Inflammatory macrophage treated with lipopolysaccharide for 4 hours (primary cell): ENCODE measurements around the gene NBL1.

Experiments
- DNase-seq: peaks from one replicate; pipeline ENCODE4 v3.0.0-alpha.2; 2020

Gene NBL1

DNA sequence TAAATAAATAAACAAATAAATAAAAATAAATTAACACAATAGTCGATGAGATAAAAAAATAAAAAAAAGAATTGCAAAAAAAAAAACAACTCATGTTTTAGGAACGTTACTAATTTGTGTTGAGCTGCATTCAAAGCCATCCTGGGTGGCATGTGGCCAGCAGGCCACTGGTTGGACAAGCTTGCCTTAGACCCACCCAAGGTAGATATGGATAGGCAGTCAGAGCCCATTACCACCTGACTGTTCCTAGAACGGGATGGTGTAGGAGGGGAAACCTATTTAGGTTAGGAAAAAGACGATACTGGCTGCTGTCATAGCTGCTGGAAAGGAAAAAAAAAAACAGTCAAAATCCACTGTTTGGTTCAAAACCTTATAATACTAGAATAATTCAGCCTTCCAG lies 61.4 kb downstream of the NBL1 start:
- no peak for DNase-seq

DNA sequence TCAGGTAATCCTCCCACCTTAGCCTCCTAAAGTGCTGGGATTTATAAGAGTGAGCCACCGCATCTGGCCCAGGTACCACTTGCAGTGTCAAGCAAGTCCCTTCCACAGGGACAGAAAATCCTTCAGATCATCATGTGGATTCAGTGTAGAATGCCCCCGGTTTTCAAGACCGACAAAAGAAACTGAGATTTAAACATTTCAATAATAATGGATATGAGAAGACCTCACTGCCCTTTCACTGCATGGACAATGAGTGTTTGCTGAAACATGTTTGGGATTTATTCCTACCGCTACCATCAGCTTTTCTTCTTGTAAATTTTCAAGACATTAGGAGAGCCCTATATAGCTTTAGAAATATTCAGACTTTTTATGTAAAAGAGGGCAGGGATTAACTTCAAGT lies 62.0 kb downstream of the NBL1 start:
- DNase-seq = no peak
